Prostate gland (tissue), 2 donors: Measurements from ENCODE around the gene CRTC1.

ENCODE experiments used
- POLR2A ChIP-seq: fragments of 450-650 bp; IDR thresholded peaks from one replicate; pipeline ENCODE4 v1.6.1; 2016; ENCODE audit warnings: antibody characterized with exemption, mild to moderate bottlenecking
- POLR2AphosphoS5 ChIP-seq: sonication (generic); formaldehyde crosslinking; IDR thresholded peaks from one replicate; pipeline ENCODE4 v1.6.1; 2017; ENCODE audit warnings: antibody characterized with exemption
- TF ChIP-seq, protein P1 (sequence below), 4 experiments: fragments of 200-600 bp in 2 of 4; fragments of 450-650 bp in 2 of 4; sonication (generic) in 2 of 4; IDR thresholded peaks; 1 replicate in 3 of 4; 2 replicates in 1 of 4; pipeline ENCODE4 v1.5.1; 2016 to 2019; ENCODE audit warnings: antibody characterized with exemption in 4 of 4, mild to moderate bottlenecking in 2 of 4, moderate library complexity in 2 of 4

DNA sequence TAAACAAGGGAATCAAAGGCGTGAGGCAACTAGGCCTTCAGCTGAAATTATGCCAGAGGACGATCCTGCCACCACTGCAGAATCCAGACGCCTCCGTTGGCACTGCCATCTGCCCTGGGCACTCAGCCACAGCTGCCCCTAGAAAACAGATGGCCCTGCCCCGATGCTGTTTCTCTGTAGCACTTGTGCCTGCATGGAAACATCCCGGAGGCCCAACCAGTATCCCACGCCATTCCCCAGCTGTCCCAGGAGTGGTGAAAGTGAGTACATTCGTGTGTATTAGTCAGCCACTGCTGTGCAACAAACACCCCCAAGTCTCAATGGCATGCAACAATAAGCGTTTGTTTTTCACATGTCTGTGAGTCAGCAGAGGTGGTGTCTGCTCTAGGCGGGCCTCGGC lies 8.9 kb upstream of the CRTC1 start:
- TF ChIP-seq, protein P1, sequence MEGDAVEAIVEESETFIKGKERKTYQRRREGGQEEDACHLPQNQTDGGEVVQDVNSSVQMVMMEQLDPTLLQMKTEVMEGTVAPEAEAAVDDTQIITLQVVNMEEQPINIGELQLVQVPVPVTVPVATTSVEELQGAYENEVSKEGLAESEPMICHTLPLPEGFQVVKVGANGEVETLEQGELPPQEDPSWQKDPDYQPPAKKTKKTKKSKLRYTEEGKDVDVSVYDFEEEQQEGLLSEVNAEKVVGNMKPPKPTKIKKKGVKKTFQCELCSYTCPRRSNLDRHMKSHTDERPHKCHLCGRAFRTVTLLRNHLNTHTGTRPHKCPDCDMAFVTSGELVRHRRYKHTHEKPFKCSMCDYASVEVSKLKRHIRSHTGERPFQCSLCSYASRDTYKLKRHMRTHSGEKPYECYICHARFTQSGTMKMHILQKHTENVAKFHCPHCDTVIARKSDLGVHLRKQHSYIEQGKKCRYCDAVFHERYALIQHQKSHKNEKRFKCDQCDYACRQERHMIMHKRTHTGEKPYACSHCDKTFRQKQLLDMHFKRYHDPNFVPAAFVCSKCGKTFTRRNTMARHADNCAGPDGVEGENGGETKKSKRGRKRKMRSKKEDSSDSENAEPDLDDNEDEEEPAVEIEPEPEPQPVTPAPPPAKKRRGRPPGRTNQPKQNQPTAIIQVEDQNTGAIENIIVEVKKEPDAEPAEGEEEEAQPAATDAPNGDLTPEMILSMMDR (IDR thresholded peaks at IDR 0.05) = no peak
- TF ChIP-seq POLR2A (no peak), POLR2AphosphoS5 (no peak)
